Adrenal gland (tissue), 12 donors: Measurements from ENCODE around the gene CR1L. TPM values are rescaled to one million over a fixed set of nuclear protein-coding genes. Genes with fewer than 3 reads are reported as not detected.
"Not testable (repeated sequence)": the region's sequence is repeated elsewhere in the genome, so short reads cannot be mapped to it uniquely, and the experiment has no call there.

Source experiments
- DNase-seq, 7 donors: peaks; one replicate each; pipeline ENCODE4 v3.0.0-alpha.2; 2019 to 2020
- H3K27ac ChIP-seq, 5 donors: fragments of 200-600 bp; sonication (generic) in 4 of 5; 1 replicate in 3 of 5; 2 replicates in 2 of 5; pipeline versions ENCODE4 v1.5.1 to v1.8.0; 2016 to 2020; ENCODE audit warnings: mild to moderate bottlenecking in 1 of 5
- H3K27me3 ChIP-seq: fragments of 200-600 bp; 2 replicates; pipeline ENCODE4 v1.8.0; 2021
- H3K36me3 ChIP-seq, 2 donors: fragments of 200-600 bp; replicated peaks in 1 of 2; 1 replicate in 1 of 2; 2 replicates in 1 of 2; pipeline versions ENCODE4 v1.5.1 to v1.8.0; 2018 to 2022
- H3K4me1 ChIP-seq, 2 donors: fragments of 200-600 bp; replicated peaks in 1 of 2; 1 replicate in 1 of 2; 2 replicates in 1 of 2; pipeline versions ENCODE4 v1.5.1 to v1.8.0; 2018 to 2021
- H3K4me3 ChIP-seq, 4 donors: fragments of 200-600 bp; sonication (generic) in 3 of 4; one replicate each; pipeline ENCODE4 v1.5.1; 2016 to 2018
- H3K9me3 ChIP-seq, 3 donors: fragments of 200-600 bp; sonication (generic) in 1 of 3; replicated peaks in 1 of 3; 1 replicate in 2 of 3; 2 replicates in 1 of 3; pipeline versions ENCODE4 v1.5.1 to v1.8.0; 2016 to 2021
- CTCF ChIP-seq, 6 experiments: fragments of 450-650 bp in 4 of 6; fragments of 200-600 bp in 2 of 6; sonication (generic) in 1 of 6; IDR thresholded peaks; 1 replicate in 5 of 6; 2 replicates in 1 of 6; pipeline versions ENCODE4 v1.5.1 to v1.8.0; 2016 to 2021; ENCODE audit warnings: antibody characterized with exemption in 6 of 6, mild to moderate bottlenecking in 2 of 6, moderate library complexity in 1 of 6
- POLR2A ChIP-seq, 2 donors: fragments of 450-650 bp; IDR thresholded peaks; one replicate each; pipeline ENCODE4 v1.6.1; 2017; ENCODE audit warnings: antibody characterized with exemption in 2 of 2, mild to moderate bottlenecking in 2 of 2, moderate library complexity in 1 of 2
- WGBS, 4 donors: extraction: QIAGEN DNeasy Blood & Tissue Kit in 2 of 4; methylation state at CpG; one replicate each; pipeline versions ENCODE4 v1.1.5 to v1.1.7; 2013 to 2017; 5-methylcytosine and 5-hydroxymethylcytosine counted together
- intact Hi-C, 2 donors: fragments of 100-400 bp; cut with DNase I; formaldehyde crosslinking; loops; one replicate each; pipeline versions ENCODE4 v1.14.1 to v1.15.0; 2022 to 2023
- polyA plus RNA-seq, 3 donors: library from polyadenylated mRNA; stranded (reverse); fragments of 200-250 nt in 2 of 3; fragments of 350-450 nt in 1 of 3; fragmentation: Illumina TruSeq in 1 of 3; extraction: RNeasy Lipid Tissue Mini Kit (QIAGEN cat#74804) in 1 of 3; gene quantifications; one replicate each; pipeline ENCODE4 v1.2.3, GENCODE V29; 2013 to 2014
- total RNA-seq, 9 donors: library from RNA; depleted of rRNA in 4 of 9; stranded (reverse); fragments of >200 nt in 4 of 9; fragments of 120-200 nt in 1 of 9; fragmentation: NEBNext Ultra II Directional in 1 of 9; extraction: Animal tissue kit (Norgen Biotek cat#: 25700) in 1 of 9; gene quantifications; one replicate each; pipeline versions ENCODE4 v1.1.0 to v1.2.4, GENCODE V29; 2013 to 2023
- donor health status: healthy with polysubstance abuse.
- donor health status: Bipolar disorder and iron deficiency.
- donor health status: DM: yes; HTN: yes; CAD: no.
- donor health status: DM: no; HTN: no; CAD: no.
- donor health status: DM: no; HTN: no; CAD: no.
- donor health status: DM: yes; HTN: yes; CAD: no.

The CR1L gene
- total and polyA plus RNA-seq, 12 donors = 0.23 to 0.81 (median 0.53) TPM; not detected in 4

- Histone ChIP-seq H3K36me3 (no peaks in the 10 kb centered on the region), H3K27me3 (peaks cover 6% of the 10 kb centered on the region), H3K4me1 (no peaks in the 10 kb centered on the region), H3K4me3 (no peak overlapping the region), H3K27ac (no peak overlapping the region), H3K9me3 (no peaks in the 10 kb centered on the region)
- TF ChIP-seq POLR2A (IDR thresholded peaks at IDR 0.05) (no peak), CTCF (IDR thresholded peaks at IDR 0.05) (no peak)
- intact Hi-C loops = no loop called here
- DNase-seq = no peak
These were observed 46.1 kb downstream of the CR1L start for GRCh38 chr1:207691010-207691409.

GRCh38 chr1:207691841-207692240 is 46.9 kb downstream of the CR1L start:
- no peaks in the 10 kb centered on the region for H3K36me3 ChIP-seq
- no peak overlapping the region for H3K4me3 ChIP-seq
- no peaks in the 10 kb centered on the region for H3K9me3 ChIP-seq
- no peak overlapping the region for H3K27ac ChIP-seq
- no peaks in the 10 kb centered on the region for H3K4me1 ChIP-seq
- peaks cover 6% of the 10 kb centered on the region for H3K27me3 ChIP-seq
- intact Hi-C loops = no loop called here
- no peak for DNase-seq
- 81 to 87% (median 83%) methylated on average over 11 of the region's 11 CpGs for WGBS, 4 donors
- TF ChIP-seq POLR2A (IDR thresholded peaks at IDR 0.05) (no peak), CTCF (IDR thresholded peaks at IDR 0.05) (no peak)

- H3K27ac ChIP-seq, intact Hi-C loops: not testable (repeated sequence)
These were observed 47.4 kb downstream of the CR1L start for GRCh38 chr1:207692291-207692690.

GRCh38 chr1:207695891-207696290 is 51.0 kb downstream of the CR1L start:
- Histone ChIP-seq H3K9me3 (no peaks in the 10 kb centered on the region), H3K4me3 (no peak overlapping the region), H3K36me3 (no peaks in the 10 kb centered on the region), H3K4me1 (peaks cover 0 to 4% of the 10 kb centered on the region in 2 donors), H3K27me3 (peaks cover 6% of the 10 kb centered on the region), H3K27ac (no peak overlapping the region)
- TF ChIP-seq POLR2A (IDR thresholded peaks at IDR 0.05) (no peak), CTCF (IDR thresholded peaks at IDR 0.05) (no peak)
- WGBS, 4 donors = 77 to 86% (median 79%) methylated on average over 2 of the region's 2 CpGs
- no peak for DNase-seq
- intact Hi-C loops = no loop called here

More at GRCh38 chr1:207692291-207692690, 47.4 kb downstream of the CR1L start:
- not testable (repeated sequence) for DNase-seq, H3K36me3 ChIP-seq, H3K4me1 ChIP-seq, H3K27me3 ChIP-seq, H3K9me3 ChIP-seq, H3K4me3 ChIP-seq
- WGBS, 4 donors = 82 to 88% (median 86%) methylated on average over 7 of the region's 7 CpGs

GRCh38 chr1:207698822-207699483 is 54.0 kb downstream of the CR1L start:
- H3K4me1 ChIP-seq = peaks cover 0 to 5% of the 10 kb centered on the region in 2 donors
- H3K27ac ChIP-seq = no peak overlapping the region
- no peaks in the 10 kb centered on the region for H3K9me3 ChIP-seq
- intact Hi-C loops = no loop called here
- H3K36me3 ChIP-seq = no peaks in the 10 kb centered on the region
- WGBS, 4 donors = 36 to 48% (median 43%) methylated on average over 4 of the region's 4 CpGs
- no peak for TF ChIP-seq POLR2A (IDR thresholded peaks at IDR 0.05)
- TF ChIP-seq CTCF (IDR thresholded peaks at IDR 0.05) = peak; percentile 56 to 70 (median 67)
- H3K4me3 ChIP-seq = no peak overlapping the region
- DNase-seq = peak; percentile 54 to 87 (median 64)
- no peaks in the 10 kb centered on the region for H3K27me3 ChIP-seq
